PC-9 (cell line): Measurements from ENCODE around the gene TSPEAR.

Experiments
- EZH2 ChIP-seq: fragments of 200-600 bp; sonication (generic); IDR thresholded peaks from 2 replicates; pipeline ENCODE4 v1.8.0; 2017; ENCODE audit warnings: antibody characterized with exemption, low read depth
- TF ChIP-seq, protein P1 (sequence below): fragments of 200-600 bp; sonication (generic); conservative IDR thresholded peaks from 2 replicates; pipeline ENCODE4 v1.6.1; 2017; ENCODE audit warnings: mixed run types, antibody characterized with exemption, mild to moderate bottlenecking, moderate library complexity

DNA sequence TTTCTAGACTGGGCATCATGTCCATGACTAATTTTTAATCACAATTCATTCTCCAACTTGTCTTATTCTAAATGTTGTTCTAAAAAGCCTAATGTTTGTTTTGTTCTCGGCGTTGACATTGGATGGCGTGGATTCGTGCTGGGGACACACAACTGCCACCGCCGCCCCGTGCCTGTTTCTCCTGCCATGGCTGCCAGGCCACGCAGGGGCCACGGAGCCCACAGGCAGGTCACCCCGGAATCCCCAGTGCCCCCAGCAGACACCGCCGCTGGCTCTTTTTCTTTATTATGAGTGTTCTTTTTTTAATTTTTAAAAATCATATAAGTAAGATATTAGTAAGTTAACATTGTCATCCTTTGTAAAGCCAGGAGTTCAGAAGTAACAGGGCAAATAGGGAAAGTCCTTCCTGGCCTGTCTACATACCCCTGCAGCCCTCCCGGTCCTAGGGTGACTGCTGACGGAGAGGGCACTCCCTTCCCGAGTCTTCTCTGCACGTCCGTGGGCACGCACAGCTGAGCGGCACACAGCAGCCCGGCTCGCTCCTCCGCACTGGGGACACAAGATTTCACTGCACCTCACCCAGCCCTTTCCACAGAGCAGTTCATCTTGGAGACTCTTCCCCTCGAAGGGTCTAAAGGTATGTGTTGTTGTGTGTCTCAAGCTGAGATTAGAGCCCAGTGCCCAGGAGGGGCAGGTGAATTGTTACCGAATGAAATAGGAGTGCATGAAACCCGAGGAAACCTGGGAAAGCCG lies 203.5 kb downstream of the TSPEAR start:
- TF ChIP-seq, protein P1, sequence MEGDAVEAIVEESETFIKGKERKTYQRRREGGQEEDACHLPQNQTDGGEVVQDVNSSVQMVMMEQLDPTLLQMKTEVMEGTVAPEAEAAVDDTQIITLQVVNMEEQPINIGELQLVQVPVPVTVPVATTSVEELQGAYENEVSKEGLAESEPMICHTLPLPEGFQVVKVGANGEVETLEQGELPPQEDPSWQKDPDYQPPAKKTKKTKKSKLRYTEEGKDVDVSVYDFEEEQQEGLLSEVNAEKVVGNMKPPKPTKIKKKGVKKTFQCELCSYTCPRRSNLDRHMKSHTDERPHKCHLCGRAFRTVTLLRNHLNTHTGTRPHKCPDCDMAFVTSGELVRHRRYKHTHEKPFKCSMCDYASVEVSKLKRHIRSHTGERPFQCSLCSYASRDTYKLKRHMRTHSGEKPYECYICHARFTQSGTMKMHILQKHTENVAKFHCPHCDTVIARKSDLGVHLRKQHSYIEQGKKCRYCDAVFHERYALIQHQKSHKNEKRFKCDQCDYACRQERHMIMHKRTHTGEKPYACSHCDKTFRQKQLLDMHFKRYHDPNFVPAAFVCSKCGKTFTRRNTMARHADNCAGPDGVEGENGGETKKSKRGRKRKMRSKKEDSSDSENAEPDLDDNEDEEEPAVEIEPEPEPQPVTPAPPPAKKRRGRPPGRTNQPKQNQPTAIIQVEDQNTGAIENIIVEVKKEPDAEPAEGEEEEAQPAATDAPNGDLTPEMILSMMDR, result no peak
- no peak for TF ChIP-seq EZH2
